GM18867 (cell line): ENCODE measurements around the gene DLK1.

Experiments
- ATAC-seq: cut with Tn5 transposase; IDR thresholded peaks from one replicate; pipeline ENCODE4 v1.9.1; 2021; ENCODE audit warnings: mild to moderate bottlenecking, moderate library complexity; ENCODE audit not compliant: unreplicated experiment

DLK1 gene

GRCh38 chr14:100787659-100788058, 61.0 kb downstream of the DLK1 start:
- no peak for ATAC-seq
